Bronchial epithelial cell (primary cell): Measurements from ENCODE around the gene KRTAP5-10. TPM values are rescaled to one million over a fixed set of nuclear protein-coding genes. Genes with fewer than 3 reads are reported as not detected.
A peak's percentile ranks its signal among the peaks of the same experiment; 100 is the strongest.
"Not testable (repeated sequence)": the region's sequence is repeated elsewhere in the genome, so short reads cannot be mapped to it uniquely, and the experiment has no call there.

Experiments used
- DNase-seq: peaks from one replicate; pipeline ENCODE4 v3.0.0-alpha.2; 2010; ENCODE audit warnings: low read depth
- FAIRE-seq: peaks from 2 replicates; lab custom pipeline; 2011; peaks lifted over from hg19 to GRCh38; lab: Jason Lieb, UNC
- H3K27me3 ChIP-seq: 2 replicates; pipeline ENCODE4 v1.5.1; 2011; ENCODE audit warnings: low read length; ENCODE audit not compliant: control insufficient read depth, insufficient read depth
- H3K36me3 ChIP-seq: 2 replicates; pipeline ENCODE4 v1.5.1; 2011; ENCODE audit warnings: low read length; ENCODE audit not compliant: control insufficient read depth, insufficient read depth
- H3K4me3 ChIP-seq: 2 replicates; pipeline ENCODE4 v1.5.1; 2011; ENCODE audit warnings: mild to moderate bottlenecking, low read depth, low read length, control low read depth
- total RNA-seq: library from RNA; depleted of rRNA; stranded (reverse); fragments of >200 nt; gene quantifications from 2 replicates; pipeline ENCODE4 v1.2.1, GENCODE V29; 2014
- TF ChIP-seq, protein P1 (sequence below): IDR thresholded peaks from 2 replicates; pipeline ENCODE4 v1.5.1; 2011; ENCODE audit warnings: mild to moderate bottlenecking, moderate library complexity, low read length, control low read depth, inconsistent platforms; ENCODE audit not compliant: insufficient read depth, severe bottlenecking

The KRTAP5-10 gene
- total RNA-seq, 1 donor from 2014 or later, result not detected

DNA sequence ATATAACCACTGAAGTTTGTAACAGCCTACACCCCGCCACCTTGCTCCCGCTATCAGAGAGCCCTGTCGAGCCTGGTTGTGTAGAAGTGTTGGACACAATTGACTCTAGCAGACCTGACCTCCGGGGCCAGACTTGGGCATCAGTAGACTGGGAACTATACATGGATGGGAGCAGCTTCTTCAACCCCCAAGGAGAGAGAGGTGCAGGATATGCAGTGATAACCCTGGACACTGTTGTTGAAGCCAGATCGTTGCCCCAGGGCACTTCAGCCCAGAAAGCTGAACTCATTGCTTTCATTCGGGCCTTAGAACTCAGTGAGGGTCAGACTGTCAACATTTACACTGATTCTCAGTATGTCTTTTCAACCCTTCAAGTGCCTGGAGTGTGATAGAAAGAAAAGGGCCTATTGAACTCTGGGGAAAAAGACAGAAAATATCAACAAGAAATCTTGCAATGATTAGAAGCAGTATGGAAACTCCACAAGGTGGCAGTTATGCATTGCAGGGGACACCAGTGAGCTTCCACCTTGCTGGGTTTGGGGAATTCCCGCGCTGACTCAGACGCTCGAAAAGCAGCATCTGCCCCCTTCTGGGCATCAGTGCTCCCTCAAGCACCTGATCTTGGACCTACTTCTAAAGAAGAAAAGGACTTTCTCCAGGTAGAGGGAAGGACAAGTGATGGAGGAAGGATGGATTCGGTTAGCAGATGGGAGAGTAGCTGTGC lies 23.6 kb downstream of the KRTAP5-10 start:
- not testable (repeated sequence) for H3K4me3 ChIP-seq, H3K27me3 ChIP-seq, FAIRE-seq, H3K36me3 ChIP-seq
- DNase-seq, result peak; percentile 58
- TF ChIP-seq, protein P1, sequence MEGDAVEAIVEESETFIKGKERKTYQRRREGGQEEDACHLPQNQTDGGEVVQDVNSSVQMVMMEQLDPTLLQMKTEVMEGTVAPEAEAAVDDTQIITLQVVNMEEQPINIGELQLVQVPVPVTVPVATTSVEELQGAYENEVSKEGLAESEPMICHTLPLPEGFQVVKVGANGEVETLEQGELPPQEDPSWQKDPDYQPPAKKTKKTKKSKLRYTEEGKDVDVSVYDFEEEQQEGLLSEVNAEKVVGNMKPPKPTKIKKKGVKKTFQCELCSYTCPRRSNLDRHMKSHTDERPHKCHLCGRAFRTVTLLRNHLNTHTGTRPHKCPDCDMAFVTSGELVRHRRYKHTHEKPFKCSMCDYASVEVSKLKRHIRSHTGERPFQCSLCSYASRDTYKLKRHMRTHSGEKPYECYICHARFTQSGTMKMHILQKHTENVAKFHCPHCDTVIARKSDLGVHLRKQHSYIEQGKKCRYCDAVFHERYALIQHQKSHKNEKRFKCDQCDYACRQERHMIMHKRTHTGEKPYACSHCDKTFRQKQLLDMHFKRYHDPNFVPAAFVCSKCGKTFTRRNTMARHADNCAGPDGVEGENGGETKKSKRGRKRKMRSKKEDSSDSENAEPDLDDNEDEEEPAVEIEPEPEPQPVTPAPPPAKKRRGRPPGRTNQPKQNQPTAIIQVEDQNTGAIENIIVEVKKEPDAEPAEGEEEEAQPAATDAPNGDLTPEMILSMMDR, result peak; percentile 22

DNA sequence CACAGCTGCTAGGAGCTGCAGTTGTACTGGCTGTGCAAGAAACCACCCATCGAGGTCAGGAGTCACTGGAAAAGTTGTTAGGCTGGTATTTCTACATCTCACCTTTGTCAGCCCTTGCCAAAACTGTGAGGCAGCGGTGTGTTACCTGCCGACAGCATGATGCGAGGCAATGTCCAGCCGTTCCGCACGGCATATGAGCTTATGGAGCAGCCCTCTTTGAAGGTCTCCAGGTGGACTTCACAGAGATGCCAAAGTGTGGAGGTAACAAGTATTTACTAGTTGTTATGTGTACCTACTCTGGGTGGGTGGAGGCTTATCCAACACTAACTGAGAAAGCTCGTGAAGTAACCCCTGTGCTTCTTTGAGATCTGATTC lies 24.2 kb downstream of the KRTAP5-10 start:
- not testable (repeated sequence) for FAIRE-seq, H3K36me3 ChIP-seq, DNase-seq, H3K4me3 ChIP-seq, H3K27me3 ChIP-seq

DNA sequence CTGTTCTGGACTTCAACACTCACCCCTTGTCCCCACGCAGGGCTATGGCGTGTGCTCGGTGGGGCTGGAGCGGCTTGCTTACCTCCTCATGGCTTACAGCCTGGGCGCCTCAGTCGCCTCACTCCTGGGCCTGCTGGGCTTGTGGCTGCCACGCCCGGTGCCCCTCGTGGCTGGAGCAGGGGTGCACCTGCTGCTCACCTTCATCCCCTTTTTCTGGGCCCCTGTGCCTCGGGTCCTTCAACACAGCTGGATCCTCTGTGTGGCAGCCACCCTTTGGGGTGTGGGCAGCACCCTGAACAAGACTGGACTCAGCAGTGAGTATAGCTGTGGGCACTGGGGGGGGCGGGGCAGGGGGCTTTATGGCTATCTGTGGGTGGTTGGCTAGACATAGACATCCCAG lies 37.9 kb downstream of the KRTAP5-10 start:
- not testable (repeated sequence) for DNase-seq, H3K36me3 ChIP-seq, FAIRE-seq, H3K4me3 ChIP-seq, H3K27me3 ChIP-seq

DNA sequence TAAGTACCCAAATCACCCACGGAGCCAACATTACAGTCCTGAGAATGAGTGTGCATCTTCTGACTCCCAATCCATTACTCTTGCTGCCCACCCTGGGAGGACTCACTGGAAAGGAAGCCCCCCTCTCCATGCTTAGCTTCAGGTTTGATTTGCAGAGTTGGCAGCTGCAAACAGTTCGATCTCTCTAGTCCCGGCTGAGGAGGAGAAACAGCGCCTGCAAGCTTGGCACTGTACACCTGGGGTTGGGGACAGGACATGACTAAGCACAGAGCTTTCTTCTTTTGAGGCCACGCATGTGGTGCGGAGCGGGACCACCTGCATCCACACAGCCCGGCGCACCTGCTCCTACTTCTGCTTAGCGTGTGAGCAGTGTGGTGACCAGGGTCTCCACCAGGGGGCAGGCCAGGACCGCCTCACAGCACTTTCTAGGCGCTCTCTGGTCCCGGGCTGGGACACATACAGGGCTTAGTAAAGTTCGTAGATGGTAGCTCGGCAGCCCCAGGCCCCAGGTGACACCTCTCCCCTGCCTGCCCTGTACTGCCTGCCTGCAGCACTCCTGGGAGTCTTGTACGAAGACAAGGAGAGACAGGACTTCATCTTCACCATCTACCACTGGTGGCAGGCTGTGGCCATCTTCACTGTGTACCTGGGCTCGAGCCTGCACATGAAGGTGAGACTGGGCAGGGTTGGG lies 39.6 kb downstream of the KRTAP5-10 start:
- H3K4me3 ChIP-seq, H3K36me3 ChIP-seq, H3K27me3 ChIP-seq, FAIRE-seq, DNase-seq: not testable (repeated sequence)
- TF ChIP-seq, protein P1, result peak; percentile 23

DNA sequence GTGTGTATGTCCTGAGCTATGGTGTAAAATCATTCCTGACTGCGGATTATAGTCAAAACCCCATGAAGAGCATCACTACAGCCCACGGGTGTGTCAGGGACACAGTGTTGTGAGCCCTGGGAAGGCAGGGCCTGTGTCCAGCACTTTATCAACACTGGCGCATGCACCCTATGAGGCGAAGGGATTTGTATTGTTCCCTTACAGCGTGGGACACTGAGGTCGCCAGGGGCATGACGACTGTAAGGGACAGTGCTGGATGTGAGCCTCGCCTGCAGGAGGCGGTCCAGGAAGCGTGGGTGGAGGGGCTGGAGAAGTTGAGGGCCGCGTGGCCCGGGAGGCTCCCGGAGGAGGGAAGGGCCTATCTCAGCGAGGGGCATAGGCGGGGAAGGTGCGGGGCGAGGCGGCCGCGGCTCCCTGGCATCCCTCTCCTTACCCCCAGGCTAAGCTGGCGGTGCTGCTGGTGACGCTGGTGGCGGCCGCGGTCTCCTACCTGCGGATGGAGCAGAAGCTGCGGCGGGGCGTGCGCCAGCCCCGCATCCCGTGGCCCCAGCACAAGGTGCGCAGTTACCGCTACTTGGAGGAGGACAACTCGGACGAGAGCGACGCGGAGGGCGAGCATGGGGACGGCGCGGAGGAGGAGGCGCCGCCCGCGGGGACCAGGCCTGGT lies 41.6 kb downstream of the KRTAP5-10 start:
- not testable (repeated sequence) for DNase-seq, H3K36me3 ChIP-seq, FAIRE-seq, H3K27me3 ChIP-seq, H3K4me3 ChIP-seq

DNA sequence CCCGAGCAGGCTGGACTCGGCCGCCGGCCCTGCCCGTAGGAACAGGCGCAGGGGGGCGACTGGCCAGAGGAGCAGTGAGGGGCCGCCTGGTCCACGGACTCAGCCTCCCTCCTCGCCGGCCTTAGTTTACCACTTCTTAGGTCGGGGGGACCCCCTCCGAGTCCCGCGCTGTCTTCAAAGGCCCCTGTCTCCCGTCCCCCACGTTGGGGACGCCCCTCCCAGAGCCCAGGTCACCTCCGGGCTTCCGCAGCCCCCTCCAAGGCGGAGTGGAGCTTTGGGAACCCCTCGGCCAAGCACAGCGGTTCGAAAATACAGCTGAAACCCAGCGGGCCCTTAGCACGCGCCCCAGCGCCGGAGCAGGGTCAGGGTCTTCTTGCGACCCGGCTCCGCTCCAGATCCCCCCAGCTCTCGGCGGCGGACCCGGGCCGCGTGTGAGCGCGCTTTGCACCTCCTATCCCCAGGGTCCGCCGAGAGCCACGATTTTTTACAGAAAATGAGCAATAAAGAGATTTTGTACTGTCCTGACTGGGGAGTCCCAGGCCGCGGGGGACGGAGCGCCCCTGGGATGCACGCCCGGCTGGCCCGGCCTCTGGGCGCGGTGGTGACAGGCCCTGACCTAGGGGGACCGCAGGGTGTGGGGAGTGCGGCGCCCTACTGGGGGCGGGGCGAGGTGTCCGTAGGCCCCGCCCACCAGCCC lies 42.3 kb downstream of the KRTAP5-10 start:
- H3K27me3 ChIP-seq, H3K4me3 ChIP-seq, FAIRE-seq, DNase-seq, H3K36me3 ChIP-seq: not testable (repeated sequence)

DNA sequence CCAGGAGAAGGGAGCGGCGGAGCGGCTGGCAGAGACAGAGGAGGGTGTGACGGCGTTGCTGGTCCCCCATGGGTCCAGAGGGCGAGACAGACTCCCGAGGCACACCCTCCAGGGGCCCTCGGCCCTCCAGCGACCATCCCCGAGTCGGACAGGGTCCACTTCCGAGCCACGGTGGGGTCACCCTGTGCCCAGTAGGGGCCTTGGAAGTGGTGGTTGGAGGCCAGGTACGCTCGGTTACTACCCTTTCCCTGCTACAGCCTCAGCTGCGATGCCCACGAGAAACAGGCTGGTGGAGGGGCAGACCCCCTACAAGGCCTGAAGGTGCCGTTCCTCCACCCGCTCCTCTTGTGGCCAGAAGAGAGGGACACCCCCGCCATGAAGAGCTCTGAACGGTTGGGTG lies 42.9 kb downstream of the KRTAP5-10 start:
- DNase-seq, H3K4me3 ChIP-seq, H3K36me3 ChIP-seq, FAIRE-seq, H3K27me3 ChIP-seq: not testable (repeated sequence)

DNA sequence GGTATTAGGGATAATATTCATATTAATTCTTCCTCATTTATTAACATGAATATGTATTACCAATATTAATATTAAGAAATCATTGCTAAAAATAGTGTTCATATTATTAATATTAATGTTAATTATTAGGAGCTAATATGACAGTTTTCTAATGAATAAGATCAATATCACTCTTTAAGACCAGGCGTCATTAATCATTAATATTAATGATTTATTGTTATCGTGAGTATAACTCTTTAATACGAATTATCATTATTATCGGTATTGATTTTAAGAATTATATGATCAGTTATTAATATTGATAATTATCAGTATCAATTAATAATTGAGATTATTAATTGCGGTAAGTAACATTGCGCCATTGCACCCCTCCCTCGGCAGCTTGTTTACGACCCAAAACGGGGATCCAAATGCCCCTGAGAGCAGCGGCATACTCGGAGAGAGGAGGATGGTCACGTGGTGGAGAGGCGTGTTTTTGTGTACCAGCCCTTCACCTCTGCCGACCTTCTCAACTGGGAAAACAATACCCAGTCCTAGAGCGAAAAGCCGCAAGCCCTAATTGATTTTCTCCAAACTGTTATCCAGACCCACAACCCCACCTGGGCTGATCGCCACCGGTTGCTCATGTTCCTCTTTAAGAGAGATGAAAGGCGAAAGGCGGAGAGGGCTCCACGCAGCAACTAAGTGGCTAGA lies 46.0 kb downstream of the KRTAP5-10 start:
- not testable (repeated sequence) for H3K27me3 ChIP-seq, H3K4me3 ChIP-seq, FAIRE-seq, DNase-seq, H3K36me3 ChIP-seq

DNA sequence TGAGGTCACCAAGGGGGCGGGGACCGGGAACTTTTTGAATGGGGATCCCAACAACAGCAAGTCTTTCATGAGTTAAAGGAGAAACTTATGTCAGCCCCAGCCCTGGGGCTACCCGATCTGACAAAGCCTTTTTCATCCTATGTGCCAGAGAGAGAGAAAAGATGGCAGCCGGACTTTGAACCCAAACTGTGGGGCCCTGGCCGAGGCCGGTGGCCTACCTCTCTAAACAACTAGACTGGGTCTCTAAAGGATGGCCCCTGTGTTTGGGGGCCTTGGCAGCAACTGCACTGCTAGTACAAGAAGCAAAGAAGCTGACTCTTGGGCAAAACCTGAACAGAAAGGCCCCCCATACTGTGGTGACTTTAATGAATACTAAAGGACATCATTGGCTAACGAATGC lies 48.6 kb downstream of the KRTAP5-10 start:
- not testable (repeated sequence) for DNase-seq, H3K4me3 ChIP-seq, H3K27me3 ChIP-seq, H3K36me3 ChIP-seq, FAIRE-seq

DNA sequence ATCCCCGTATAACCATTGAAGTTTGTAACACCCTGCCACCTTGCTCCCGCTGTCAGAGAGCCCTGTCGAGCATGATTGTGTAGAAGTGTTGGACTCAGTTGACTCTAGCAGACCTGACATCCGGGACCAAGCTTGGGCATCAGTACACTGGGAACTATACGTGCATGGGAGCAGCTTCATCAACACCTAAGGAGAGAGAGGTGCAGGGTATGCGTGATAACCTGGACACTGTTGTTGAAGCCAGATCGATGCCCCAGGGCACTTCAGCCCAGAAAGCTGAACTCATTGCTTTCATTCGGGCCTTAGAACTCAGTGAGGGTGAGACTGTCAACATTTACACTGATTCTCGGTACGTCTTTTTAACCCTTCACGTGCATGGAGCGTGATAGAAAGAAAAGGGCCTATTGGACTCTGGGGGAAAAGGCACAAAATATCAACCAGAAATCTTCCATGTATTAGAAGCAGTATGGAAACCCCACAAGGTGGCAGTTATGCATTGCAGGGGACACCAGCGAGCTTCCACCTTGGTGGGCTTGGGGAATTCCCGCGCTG lies 49.1 kb downstream of the KRTAP5-10 start:
- not testable (repeated sequence) for H3K4me3 ChIP-seq, H3K36me3 ChIP-seq, DNase-seq, FAIRE-seq, H3K27me3 ChIP-seq

DNA sequence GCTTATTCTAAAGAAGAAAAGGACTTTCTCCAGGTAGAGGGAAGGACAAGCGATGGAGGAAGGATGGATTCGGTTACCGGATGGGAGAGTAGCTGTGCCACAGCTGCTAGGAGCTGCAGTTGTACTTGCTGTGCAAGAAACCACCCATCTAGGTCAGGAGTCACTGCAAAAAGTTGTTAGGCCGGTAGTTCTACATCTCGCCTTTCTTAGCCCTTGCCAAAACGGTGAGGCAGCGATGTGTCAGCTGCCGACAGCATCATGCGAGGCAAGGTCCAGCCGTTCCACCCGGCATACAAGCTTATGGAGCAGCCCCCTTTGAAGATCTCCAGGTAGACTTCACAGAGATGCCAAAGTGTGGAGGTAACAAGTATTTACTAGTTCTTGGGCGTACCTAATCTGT lies 49.6 kb downstream of the KRTAP5-10 start:
- H3K4me3 ChIP-seq, H3K36me3 ChIP-seq, FAIRE-seq, H3K27me3 ChIP-seq: not testable (repeated sequence)
- DNase-seq, result peak; percentile 97
